SKM-1 (cell line): ENCODE data around the gene MTMR3.
"Not testable (repeated sequence)": the region's sequence is repeated elsewhere in the genome, so short reads cannot be mapped to it uniquely, and the experiment has no call there.

Experiments used
- DNase-seq: peaks from one replicate; lab custom pipeline; 2025; ENCODE audit not compliant: unreplicated experiment; lab: John Stamatoyannopoulos, UW

Gene MTMR3

GRCh38 chr22:29956680-29957079, 73.7 kb downstream of the MTMR3 start:
- DNase-seq: no peak

GRCh38 chr22:29958170-29958569, 75.2 kb downstream of the MTMR3 start:
- no peak for DNase-seq

- DNase-seq: no peak
These were observed 81.8 kb downstream of the MTMR3 start for GRCh38 chr22:29964776-29965175.

- DNase-seq: no peak
These were observed 84.5 kb downstream of the MTMR3 start for GRCh38 chr22:29967461-29967860.

GRCh38 chr22:29971607-29972006, 88.6 kb downstream of the MTMR3 start:
- DNase-seq: no peak

- DNase-seq: no peak
These were observed 89.1 kb downstream of the MTMR3 start for GRCh38 chr22:29972121-29972520.

GRCh38 chr22:29973269-29973668, 90.3 kb downstream of the MTMR3 start:
- no peak for DNase-seq

GRCh38 chr22:29973680-29974079, 90.7 kb downstream of the MTMR3 start:
- not testable (repeated sequence) for DNase-seq

- no peak for DNase-seq
These were observed 92.5 kb downstream of the MTMR3 start for GRCh38 chr22:29975494-29975893.

GRCh38 chr22:29977107-29977506, 94.1 kb downstream of the MTMR3 start:
- no peak for DNase-seq

GRCh38 chr22:29979777-29980321, 96.9 kb downstream of the MTMR3 start:
- DNase-seq: no peak

GRCh38 chr22:29983296-29983917, 100.4 kb downstream of the MTMR3 start:
- no peak for DNase-seq

GRCh38 chr22:29985912-29986311, 102.9 kb downstream of the MTMR3 start:
- no peak for DNase-seq

GRCh38 chr22:29987137-29987536, 104.2 kb downstream of the MTMR3 start:
- DNase-seq: no peak

GRCh38 chr22:29988719-29989118, 105.7 kb downstream of the MTMR3 start:
- DNase-seq: no peak

GRCh38 chr22:29989446-29989845, 106.5 kb downstream of the MTMR3 start:
- DNase-seq: no peak

- DNase-seq: no peak
These were observed 109.6 kb downstream of the MTMR3 start for GRCh38 chr22:29992341-29993275.

GRCh38 chr22:29994027-29994715, 111.2 kb downstream of the MTMR3 start:
- no peak for DNase-seq

- DNase-seq: no peak
These were observed 112.0 kb downstream of the MTMR3 start for GRCh38 chr22:29994943-29995342.

- DNase-seq: no peak
These were observed 114.1 kb downstream of the MTMR3 start for GRCh38 chr22:29997107-29997506.

- no peak for DNase-seq
These were observed 114.5 kb downstream of the MTMR3 start for GRCh38 chr22:29997516-29997915.
